SJSA1 (cell line): ENCODE data around the gene ATP2C2. TPM values are rescaled to one million over a fixed set of nuclear protein-coding genes. Genes with fewer than 3 reads are reported as not detected.
"Not testable (repeated sequence)": the region's sequence is repeated elsewhere in the genome, so short reads cannot be mapped to it uniquely, and the experiment has no call there.

Experiments
- DNase-seq, 2 experiments: peaks; one replicate each; pipeline ENCODE4 v3.0.0-alpha.2; 2015 to 2020; ENCODE audit warnings: low spot score in 2 of 2, low read depth in 1 of 2
- H3K27ac ChIP-seq: fragments of 250-450 bp; sonication (Bioruptor Pico); 2 replicates; pipeline ENCODE4 v1.5.1; 2020; ENCODE audit warnings: mild to moderate bottlenecking, moderate library complexity
- H3K27me3 ChIP-seq: fragments of 250-450 bp; sonication (Bioruptor Pico); replicated peaks from 2 replicates; pipeline ENCODE4 v1.5.1; 2020; ENCODE audit warnings: mild to moderate bottlenecking, moderate library complexity
- H3K36me3 ChIP-seq: fragments of 250-450 bp; sonication (Bioruptor Pico); 2 replicates; pipeline ENCODE4 v1.5.1; 2020; ENCODE audit warnings: mild to moderate bottlenecking
- H3K4me1 ChIP-seq: fragments of 250-450 bp; sonication (Bioruptor Pico); replicated peaks from 2 replicates; pipeline ENCODE4 v1.6.1; 2021; ENCODE audit warnings: mild to moderate bottlenecking
- H3K4me3 ChIP-seq: fragments of 250-450 bp; sonication (Bioruptor Pico); 2 replicates; pipeline ENCODE4 v1.5.1; 2020; ENCODE audit warnings: mild to moderate bottlenecking
- H3K9me3 ChIP-seq: fragments of 250-450 bp; sonication (Bioruptor Pico); replicated peaks from 2 replicates; pipeline ENCODE4 v1.5.1; 2020; ENCODE audit warnings: mild to moderate bottlenecking
- total RNA-seq: library from RNA; depleted of rRNA; stranded (reverse); fragments of >200 nt; shearing (Covaris generic); gene quantifications from 2 replicates; pipeline ENCODE4 v1.2.3, GENCODE V29; 2014

ATP2C2 gene
- total RNA-seq, 1 experiment from 2014 or later, result not detected

DNA sequence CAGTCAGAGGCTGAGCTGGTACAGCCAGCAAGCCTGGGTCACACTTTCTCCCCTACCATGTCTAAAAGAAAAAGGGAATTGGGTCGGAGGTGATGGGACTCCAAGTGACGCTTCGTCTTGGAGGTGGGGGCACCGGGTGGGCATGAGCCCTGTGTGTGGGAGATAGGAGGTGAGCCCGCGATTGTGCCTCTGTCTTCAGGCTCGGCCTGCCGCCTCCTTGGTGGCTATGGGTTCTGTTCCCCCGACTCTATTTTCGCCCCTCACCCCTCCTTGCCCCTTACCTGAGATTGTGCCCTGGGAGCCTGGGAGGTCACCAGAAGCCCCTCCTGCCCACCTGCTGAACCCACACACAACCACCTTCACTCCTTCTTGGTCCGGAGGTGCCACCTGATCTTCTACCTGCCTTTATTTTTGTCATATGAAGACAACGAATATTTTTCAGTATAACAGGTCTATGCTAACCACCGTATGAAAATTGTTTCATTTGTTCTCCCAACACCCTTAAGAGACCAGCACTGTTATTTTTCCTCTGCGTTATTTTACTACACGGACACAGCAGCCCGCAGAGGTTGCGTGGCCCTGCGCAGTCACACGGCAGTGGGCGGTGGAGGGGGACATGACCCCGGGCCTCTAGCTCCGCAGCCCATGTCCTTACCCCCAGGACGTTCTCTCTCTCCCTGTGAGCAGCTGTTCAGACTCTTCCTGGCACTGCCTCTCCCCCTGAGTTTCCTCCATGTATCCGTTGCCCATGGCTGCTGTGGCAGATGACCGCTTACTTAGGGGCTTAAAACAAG is 49.9 kb downstream of the ATP2C2 start:
- no peak overlapping the region for H3K27ac ChIP-seq
- no peak overlapping the region for H3K4me3 ChIP-seq
- peaks cover 15% of the 10 kb centered on the region; the same call in 1 of the 2 replicates for H3K27me3 ChIP-seq
- H3K4me1 ChIP-seq, result no peaks in the 10 kb centered on the region
- no peak for DNase-seq
- H3K9me3 ChIP-seq, result no peaks in the 10 kb centered on the region
- H3K36me3 ChIP-seq, result no peaks in the 10 kb centered on the region

DNA sequence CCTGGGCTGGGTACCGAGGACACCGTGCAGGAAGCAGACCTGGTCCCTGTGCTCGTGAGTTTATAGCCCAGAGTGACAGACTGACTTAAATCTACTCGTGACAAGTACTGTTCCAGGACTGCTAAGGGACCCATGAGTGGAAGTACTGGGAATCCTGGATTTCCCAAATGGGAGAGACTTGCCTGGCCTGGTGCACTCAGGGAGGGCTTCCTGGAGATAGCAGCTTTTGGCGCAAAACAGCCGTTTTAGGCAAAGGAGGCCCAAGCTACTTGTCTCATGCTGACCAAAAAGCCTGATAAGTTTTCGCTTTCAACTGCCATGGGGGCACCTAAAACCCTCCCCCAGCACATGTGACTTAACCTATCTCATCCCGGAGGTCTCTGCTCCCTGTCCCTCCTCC is 51.4 kb downstream of the ATP2C2 start:
- no peak for DNase-seq
- Histone ChIP-seq H3K9me3 (no peaks in the 10 kb centered on the region; the same call in 1 of the 2 replicates), H3K4me1 (no peaks in the 10 kb centered on the region), H3K27me3 (peaks cover 15% of the 10 kb centered on the region; the same call in 1 of the 2 replicates), H3K27ac (no peak overlapping the region), H3K4me3 (no peak overlapping the region), H3K36me3 (no peaks in the 10 kb centered on the region)

DNA sequence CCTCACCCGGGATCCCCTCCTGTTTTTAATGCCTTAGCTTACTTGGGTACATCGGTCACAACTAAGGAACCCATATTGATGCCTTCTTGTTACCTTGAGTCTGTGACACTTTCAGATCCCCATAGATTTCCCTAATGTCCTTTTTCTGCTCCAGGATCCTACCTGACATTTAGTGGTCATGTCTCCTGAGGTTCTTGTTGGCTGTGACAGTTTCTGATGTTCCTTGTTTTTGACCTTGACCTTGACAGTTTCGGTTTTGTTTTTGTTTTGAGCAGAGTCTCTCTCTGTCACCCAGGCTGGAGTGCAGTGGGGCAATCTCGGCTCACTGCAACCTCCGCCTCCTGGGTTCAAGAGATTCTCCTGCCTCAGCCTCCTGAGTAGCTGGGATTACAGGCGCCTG is 52.2 kb downstream of the ATP2C2 start:
- peaks cover 13% of the 10 kb centered on the region; the same call in 1 of the 2 replicates for H3K27me3 ChIP-seq
- H3K27ac ChIP-seq, H3K4me1 ChIP-seq, H3K4me3 ChIP-seq, H3K36me3 ChIP-seq, H3K9me3 ChIP-seq, DNase-seq: not testable (repeated sequence)

DNA sequence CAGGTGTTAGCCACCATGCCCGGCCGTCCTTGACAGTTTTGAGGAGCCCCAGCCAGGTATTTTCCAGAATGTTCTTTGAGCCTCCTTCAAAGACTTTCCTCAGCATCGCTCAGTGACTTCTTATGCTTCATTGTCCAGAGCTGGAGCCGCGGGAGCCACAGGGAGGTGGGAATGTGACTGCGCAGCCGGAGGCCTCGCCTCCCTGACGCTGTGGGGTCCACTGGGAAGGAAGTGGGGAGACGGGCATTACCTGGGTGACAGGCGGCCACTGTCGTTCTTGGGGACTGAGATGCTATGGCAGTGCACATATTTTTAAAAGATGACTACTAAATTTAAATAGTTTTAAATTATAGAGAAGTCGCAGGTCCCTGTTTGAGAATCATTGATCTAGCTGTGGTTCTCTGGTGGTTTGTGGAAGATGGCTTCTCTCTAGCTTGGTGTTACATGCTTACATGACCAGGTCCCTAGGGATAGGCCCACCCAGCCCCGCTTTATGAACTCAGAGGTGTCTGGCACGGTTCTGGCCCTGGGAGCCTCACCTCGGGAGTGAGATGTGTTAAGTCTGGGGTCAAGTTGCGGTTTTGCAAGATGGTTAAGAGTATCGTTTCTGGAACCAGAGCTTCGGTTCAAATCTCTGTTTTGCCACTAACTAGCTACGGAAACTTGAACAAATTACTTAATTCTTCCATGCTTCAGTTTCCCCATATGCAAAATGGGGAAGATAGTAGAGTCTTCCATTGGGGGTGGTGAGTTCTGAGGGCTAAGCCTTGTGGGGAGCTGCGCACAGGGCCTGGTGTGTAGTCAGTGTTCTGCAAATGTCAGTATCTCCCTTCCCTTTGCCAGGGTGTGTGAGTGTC is 53.0 kb downstream of the ATP2C2 start:
- peaks cover 6% of the 10 kb centered on the region; the same call in 1 of the 2 replicates for H3K27me3 ChIP-seq
- H3K4me1 ChIP-seq, result no peaks in the 10 kb centered on the region
- no peaks in the 10 kb centered on the region; the same call in 1 of the 2 replicates for H3K9me3 ChIP-seq
- H3K27ac ChIP-seq, result no peak overlapping the region
- no peak overlapping the region for H3K4me3 ChIP-seq
- no peaks in the 10 kb centered on the region for H3K36me3 ChIP-seq
- DNase-seq, result no peak

DNA sequence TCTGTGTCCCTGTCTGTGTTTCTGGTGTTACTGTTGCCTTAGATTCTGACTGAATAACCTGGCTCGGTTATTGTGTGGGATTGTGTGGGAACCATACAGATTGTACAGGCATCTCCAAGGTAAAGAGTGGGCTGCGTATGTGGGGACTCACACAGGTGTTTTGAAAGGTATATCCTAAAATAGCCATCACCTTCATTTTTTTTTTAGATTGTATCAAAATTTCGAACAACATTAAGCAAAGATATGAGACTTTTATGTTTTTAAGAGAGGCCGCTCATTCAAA is 53.5 kb downstream of the ATP2C2 start:
- H3K27ac ChIP-seq, result no peak overlapping the region
- no peak overlapping the region for H3K4me3 ChIP-seq
- H3K9me3 ChIP-seq, result no peaks in the 10 kb centered on the region; the same call in 1 of the 2 replicates
- H3K4me1 ChIP-seq, result no peaks in the 10 kb centered on the region
- DNase-seq, result no peak
- no peaks in the 10 kb centered on the region for H3K36me3 ChIP-seq
- H3K27me3 ChIP-seq, result 0 out of 2 replicates have a peak, but pooled peaks cover 3% of the 10 kb centered on the region

DNA sequence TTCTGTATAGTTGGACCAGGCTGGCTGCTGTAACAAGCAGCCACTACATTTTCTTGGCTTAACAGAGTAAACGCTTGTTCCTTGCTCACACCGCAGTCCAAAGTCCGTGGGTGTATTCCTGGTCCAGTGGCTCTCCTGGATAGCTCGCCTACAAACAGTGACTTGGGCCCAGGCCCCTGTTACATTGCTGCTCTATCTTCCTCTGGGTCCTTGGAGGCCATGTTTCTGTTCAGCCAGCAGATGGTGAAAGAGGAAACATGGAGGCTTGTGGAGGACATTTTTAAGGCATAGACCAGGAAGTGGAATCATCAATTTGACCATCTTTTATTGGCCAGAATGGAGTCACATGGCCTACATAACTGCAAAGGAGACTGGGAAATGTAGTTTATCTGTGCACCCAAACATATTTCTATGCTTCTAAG is 55.1 kb downstream of the ATP2C2 start:
- Histone ChIP-seq H3K4me1 (no peaks in the 10 kb centered on the region), H3K27me3 (peaks cover 2% of the 10 kb centered on the region; the same call in 1 of the 2 replicates), H3K4me3 (no peak overlapping the region), H3K36me3 (no peaks in the 10 kb centered on the region), H3K9me3 (no peaks in the 10 kb centered on the region; the same call in 1 of the 2 replicates), H3K27ac (no peak overlapping the region)
- DNase-seq, result peak in 1 of 2 experiments; percentile 9

DNA sequence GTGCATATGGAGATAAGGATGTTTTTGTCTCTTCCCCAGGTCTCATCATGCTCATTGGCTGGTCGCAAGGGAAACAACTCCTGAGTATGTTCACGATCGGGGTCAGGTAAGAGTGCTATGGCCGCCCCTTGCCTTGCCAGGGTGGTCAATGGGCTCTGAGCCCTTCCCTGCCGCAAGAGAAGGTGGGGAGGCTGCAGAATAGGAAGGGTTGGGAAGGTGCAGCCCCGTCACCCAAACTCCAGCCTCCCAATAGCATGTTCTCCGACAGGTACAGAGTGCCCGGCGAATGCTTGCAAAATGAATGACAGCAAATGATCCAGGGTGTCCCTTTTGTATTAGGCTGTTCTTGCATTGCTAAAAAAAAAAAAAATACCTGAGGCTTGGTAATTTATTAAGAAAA is 57.4 kb downstream of the ATP2C2 start:
- Histone ChIP-seq H3K4me1 (no peaks in the 10 kb centered on the region), H3K36me3 (no peaks in the 10 kb centered on the region), H3K27me3 (peaks cover 7% of the 10 kb centered on the region; the same call in 1 of the 2 replicates), H3K27ac (no peak overlapping the region), H3K4me3 (no peak overlapping the region), H3K9me3 (no peaks in the 10 kb centered on the region; the same call in 1 of the 2 replicates)
- no peak for DNase-seq

DNA sequence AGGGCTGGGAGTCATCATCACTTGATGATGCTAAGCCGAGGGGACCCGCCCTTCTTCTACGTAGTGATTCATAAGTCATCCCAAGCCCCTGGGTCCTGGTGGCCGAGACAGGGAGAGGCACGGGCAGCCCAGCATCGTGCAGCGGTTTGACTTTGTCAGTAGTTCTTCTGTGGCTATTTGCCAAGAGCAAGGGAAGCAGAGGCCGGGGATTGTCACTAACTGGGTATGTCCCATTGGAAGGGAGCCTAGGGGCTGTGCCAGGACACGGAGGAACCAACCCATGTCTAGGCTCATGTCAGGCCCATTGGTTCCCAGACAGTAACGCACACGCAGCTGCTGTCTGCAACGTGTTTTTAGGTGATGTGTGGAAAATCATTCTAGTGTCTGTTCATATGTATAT is 58.5 kb downstream of the ATP2C2 start:
- Histone ChIP-seq H3K9me3 (no peaks in the 10 kb centered on the region; the same call in 1 of the 2 replicates), H3K27ac (no peak overlapping the region), H3K27me3 (peaks cover 7% of the 10 kb centered on the region; the same call in 1 of the 2 replicates), H3K4me3 (no peak overlapping the region), H3K4me1 (no peaks in the 10 kb centered on the region), H3K36me3 (no peaks in the 10 kb centered on the region)
- DNase-seq, result no peak

DNA sequence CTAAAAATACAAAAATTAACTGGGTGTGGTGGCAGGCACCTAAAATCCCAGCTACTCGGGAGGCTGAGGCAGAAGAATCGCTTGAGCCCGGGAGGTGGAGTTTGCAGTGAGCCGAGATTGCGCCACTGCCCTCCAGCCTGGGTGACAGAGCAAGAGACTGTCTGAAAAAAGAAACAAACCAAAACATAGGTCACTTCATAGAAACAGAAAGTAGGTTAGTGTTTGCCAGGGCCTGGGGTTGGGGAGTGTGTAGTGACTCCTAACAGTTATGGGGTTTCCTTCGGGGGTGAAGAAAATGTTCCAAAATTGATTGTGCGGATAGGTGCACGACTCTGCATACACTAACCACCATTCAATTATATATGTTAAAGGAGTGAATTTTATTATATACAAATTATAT is 59.2 kb downstream of the ATP2C2 start:
- H3K4me1 ChIP-seq, result no peaks in the 10 kb centered on the region
- H3K27ac ChIP-seq, result no peak overlapping the region
- no peaks in the 10 kb centered on the region; the same call in 1 of the 2 replicates for H3K9me3 ChIP-seq
- no peaks in the 10 kb centered on the region for H3K36me3 ChIP-seq
- H3K4me3 ChIP-seq, result no peak overlapping the region
- peaks cover 7% of the 10 kb centered on the region; the same call in 1 of the 2 replicates for H3K27me3 ChIP-seq
- no peak for DNase-seq

DNA sequence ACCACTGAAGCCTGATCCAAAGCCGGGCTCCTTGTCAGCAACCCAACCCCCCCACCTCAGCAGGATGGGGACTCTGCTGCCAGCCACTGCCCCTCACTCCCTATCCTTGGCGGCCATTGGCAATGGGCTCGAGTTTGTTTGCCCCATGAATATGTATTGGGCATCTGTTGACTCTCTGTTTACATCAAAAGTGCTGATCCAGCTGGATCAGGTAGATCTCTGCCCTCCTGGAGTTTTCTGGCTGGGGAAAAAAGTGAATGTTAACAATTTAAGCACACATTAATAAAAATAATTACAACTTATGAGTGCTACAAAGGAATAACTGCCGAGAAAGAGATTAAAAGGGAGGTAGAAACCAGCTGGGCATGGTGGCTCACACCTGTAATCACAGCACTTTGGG is 62.5 kb downstream of the ATP2C2 start:
- H3K9me3 ChIP-seq, result no peaks in the 10 kb centered on the region
- no peak overlapping the region for H3K4me3 ChIP-seq
- H3K27me3 ChIP-seq, result peaks cover 7% of the 10 kb centered on the region; the same call in 1 of the 2 replicates
- no peak for DNase-seq
- H3K27ac ChIP-seq, result no peak overlapping the region
- H3K4me1 ChIP-seq, result no peaks in the 10 kb centered on the region
- no peaks in the 10 kb centered on the region for H3K36me3 ChIP-seq

DNA sequence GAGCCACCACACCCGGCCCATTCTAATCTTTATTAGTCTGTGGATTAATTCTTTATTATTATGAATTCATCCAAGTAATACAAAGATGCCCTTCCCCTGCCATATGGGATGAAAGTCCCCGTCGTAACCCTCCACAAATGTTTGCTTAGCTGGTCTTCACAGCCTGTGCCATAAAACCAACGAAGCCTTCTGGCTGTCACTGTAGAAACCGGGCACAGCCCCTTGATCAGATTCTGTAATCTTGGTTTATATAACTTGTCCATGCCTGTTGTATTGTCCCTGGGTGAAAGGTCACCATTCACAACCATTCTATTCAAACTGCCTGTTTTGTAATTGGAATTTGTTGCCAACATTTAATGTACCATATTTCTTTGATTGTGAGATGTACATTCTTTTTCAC is 66.5 kb downstream of the ATP2C2 start:
- no peak for DNase-seq
- Histone ChIP-seq H3K27ac (no peak overlapping the region), H3K4me3 (no peak overlapping the region), H3K36me3 (no peaks in the 10 kb centered on the region), H3K9me3 (no peaks in the 10 kb centered on the region), H3K27me3 (0 out of 2 replicates have a peak, but pooled peaks cover 3% of the 10 kb centered on the region), H3K4me1 (peaks cover 10% of the 10 kb centered on the region)

DNA sequence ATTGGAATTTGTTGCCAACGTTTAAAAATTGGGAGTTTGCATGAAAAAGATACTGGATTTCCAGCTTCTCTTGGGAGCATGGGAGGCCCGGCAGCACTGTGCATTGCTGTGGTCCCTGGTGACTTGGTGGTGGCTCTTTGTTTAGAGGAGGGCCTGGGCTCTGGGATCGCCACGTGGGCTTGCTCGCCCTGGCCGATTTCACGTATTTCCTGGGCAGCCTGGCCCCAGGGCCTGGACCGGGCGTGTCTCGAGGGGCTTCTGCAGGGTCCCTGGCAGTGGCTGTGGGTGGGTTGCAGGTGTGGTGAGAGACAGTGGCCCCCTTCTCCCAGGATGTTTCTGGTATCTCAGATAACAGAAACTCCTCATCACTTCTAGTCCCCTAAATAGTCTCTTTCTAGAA is 67.9 kb downstream of the ATP2C2 start:
- Histone ChIP-seq H3K27me3 (0 out of 2 replicates have a peak, but pooled peaks cover 7% of the 10 kb centered on the region), H3K27ac (no peak overlapping the region)

DNA sequence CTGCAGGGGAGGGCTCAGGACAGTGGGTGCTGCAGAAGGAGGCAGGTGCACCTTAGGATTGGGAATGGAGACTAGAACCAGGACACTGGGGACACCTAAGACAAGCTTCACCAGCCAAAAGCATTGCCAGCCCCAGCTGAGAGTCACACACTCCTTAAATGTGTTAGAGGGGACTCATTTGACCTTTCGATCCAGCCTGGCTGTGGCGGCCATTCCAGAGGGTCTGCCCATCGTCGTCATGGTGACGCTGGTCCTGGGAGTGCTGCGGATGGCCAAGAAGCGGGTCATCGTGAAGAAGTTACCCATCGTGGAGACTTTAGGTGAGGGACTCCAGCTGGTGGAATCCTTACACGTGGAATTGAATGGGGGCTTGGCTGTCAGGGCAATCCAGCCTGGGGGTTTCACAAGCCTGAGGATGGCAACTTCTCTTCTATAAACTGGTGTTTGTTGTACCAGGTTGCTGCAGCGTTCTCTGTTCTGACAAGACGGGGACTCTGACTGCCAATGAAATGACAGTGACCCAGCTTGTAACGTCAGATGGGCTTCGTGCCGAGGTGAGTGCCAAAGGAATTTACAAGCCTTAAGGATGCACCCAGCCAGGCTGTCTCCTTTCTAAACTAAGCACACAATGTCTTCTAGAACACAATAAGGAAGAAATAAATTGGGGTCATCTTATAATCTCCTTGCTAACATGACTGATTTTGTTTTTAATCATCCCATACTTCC is 70.8 kb downstream of the ATP2C2 start:
- Histone ChIP-seq H3K4me1 (peaks cover 16% of the 10 kb centered on the region), H3K27me3 (0 out of 2 replicates have a peak, but pooled peaks cover 7% of the 10 kb centered on the region), H3K9me3 (no peaks in the 10 kb centered on the region), H3K36me3 (no peaks in the 10 kb centered on the region), H3K27ac (no peak overlapping the region), H3K4me3 (no peak overlapping the region)
- DNase-seq, result no peak

More for the DNA sequence above, 67.9 kb downstream of the ATP2C2 start:
- Histone ChIP-seq H3K4me1 (peaks cover 16% of the 10 kb centered on the region), H3K9me3 (no peaks in the 10 kb centered on the region), H3K4me3 (no peak overlapping the region), H3K36me3 (no peaks in the 10 kb centered on the region)
- no peak for DNase-seq
